Gastrocnemius medialis (tissue), 4 donors: ENCODE data around the gene TKTL2. TPM values are rescaled to one million over a fixed set of nuclear protein-coding genes. Genes with fewer than 3 reads are reported as not detected.
"Not testable (repeated sequence)": the region's sequence is repeated elsewhere in the genome, so short reads cannot be mapped to it uniquely, and the experiment has no call there.

ENCODE experiments used
- ATAC-seq, 2 donors: fragments of 150-250 bp; one replicate each; pipeline ENCODE4 v1.9.1; 2016
- DNase-seq, 2 donors: peaks; one replicate each; pipeline ENCODE4 v3.0.0-alpha.2; 2019
- H3K27ac ChIP-seq, 4 donors: fragments of 200-600 bp; sonication (generic); 1 replicate in 1 of 4; 2 replicates in 3 of 4; pipeline ENCODE4 v1.5.1; 2016 to 2018; ENCODE audit warnings: mild to moderate bottlenecking in 2 of 4, moderate library complexity in 1 of 4
- H3K27me3 ChIP-seq, 3 donors: fragments of 200-600 bp; sonication (generic) in 2 of 3; 1 replicate in 1 of 3; 2 replicates in 2 of 3; pipeline versions ENCODE4 v1.5.1 to v1.6.0; 2016 to 2019; ENCODE audit warnings: mild to moderate bottlenecking in 1 of 3, moderate library complexity in 1 of 3
- H3K36me3 ChIP-seq, 2 donors: fragments of 200-600 bp; sonication (generic) in 1 of 2; one replicate each; pipeline ENCODE4 v1.5.1; 2017 to 2018
- H3K4me1 ChIP-seq, 2 donors: fragments of 200-600 bp; sonication (generic) in 1 of 2; one replicate each; pipeline ENCODE4 v1.5.1; 2016 to 2017; ENCODE audit warnings: mild to moderate bottlenecking in 2 of 2
- H3K4me3 ChIP-seq, 4 donors: fragments of 200-600 bp; sonication (generic) in 3 of 4; 1 replicate in 1 of 4; 2 replicates in 3 of 4; pipeline ENCODE4 v1.5.1; 2016 to 2019; ENCODE audit warnings: mild to moderate bottlenecking in 2 of 4
- H3K9me3 ChIP-seq, 3 donors: fragments of 200-600 bp; sonication (generic) in 2 of 3; 1 replicate in 1 of 3; 2 replicates in 2 of 3; pipeline ENCODE4 v1.5.1; 2016 to 2019
- CTCF ChIP-seq, 5 experiments: fragments of 450-650 bp in 3 of 5; fragments of 200-600 bp in 2 of 5; sonication (generic) in 2 of 5; IDR thresholded peaks in 4 of 5; conservative IDR thresholded peaks in 1 of 5; 1 replicate in 4 of 5; 2 replicates in 1 of 5; pipeline ENCODE4 v1.5.1; 2016 to 2019; ENCODE audit warnings: antibody characterized with exemption in 5 of 5, mild to moderate bottlenecking in 3 of 5, moderate library complexity in 3 of 5
- POLR2A ChIP-seq, 2 donors: fragments of 450-650 bp; IDR thresholded peaks; one replicate each; pipeline ENCODE4 v1.6.1; 2017; ENCODE audit warnings: antibody characterized with exemption in 2 of 2, mild to moderate bottlenecking in 2 of 2, moderate library complexity in 2 of 2
- in situ Hi-C, 4 donors: fragments of 200-750 bp; cut with MboI; loops; one replicate each; pipeline versions ENCODE4 v1.15.0 to v1.8.0; 2017; ENCODE audit warnings: low sequenced_read_pairs in 4 of 4
- intact Hi-C: fragments of 100-400 bp; cut with DNase I; formaldehyde crosslinking; loops from one replicate; pipeline ENCODE4 v1.15.1; 2023; ENCODE audit warnings: low total_unique reads
- total RNA-seq, 4 donors: library from RNA; depleted of rRNA; stranded (reverse); fragments of >200 nt; gene quantifications; one replicate each; pipeline versions ENCODE4 v1.1.0 to v1.2.3, GENCODE V29; 2016

The TKTL2 gene
- total RNA-seq, 4 donors from 2014 or later = not detected

- intact Hi-C loops = no loop called here
- no peaks in the 10 kb centered on the region for H3K9me3 ChIP-seq
- ATAC-seq (no peak), DNase-seq (no peak)
- H3K36me3 ChIP-seq = no peaks in the 10 kb centered on the region
- H3K4me1 ChIP-seq = no peaks in the 10 kb centered on the region
- in situ Hi-C loops = no loop called here
- H3K4me3 ChIP-seq = no peak overlapping the region
- no peak overlapping the region for H3K27ac ChIP-seq
- H3K27me3 ChIP-seq = no peaks in the 10 kb centered on the region
- TF ChIP-seq CTCF (IDR thresholded peaks at IDR 0.05 in 4 of 5, conservative IDR thresholded peaks at IDR 0.05 in 1 of 5) = no peak
- no peak for TF ChIP-seq POLR2A (IDR thresholded peaks at IDR 0.05)
Observed at GRCh38 chr4:163467082-163467770, 6.3 kb downstream of the TKTL2 start.

- intact Hi-C loops (no loop called here), in situ Hi-C loops (no loop called here)
- ATAC-seq = no peak
- Histone ChIP-seq H3K4me3 (no peak overlapping the region), H3K9me3 (no peaks in the 10 kb centered on the region), H3K27ac (no peak overlapping the region), H3K27me3 (no peaks in the 10 kb centered on the region), H3K36me3 (no peaks in the 10 kb centered on the region), H3K4me1 (no peaks in the 10 kb centered on the region)
- no peak for TF ChIP-seq CTCF (IDR thresholded peaks at IDR 0.05 in 4 of 5, conservative IDR thresholded peaks at IDR 0.05 in 1 of 5)
- DNase-seq = no peak
Observed at GRCh38 chr4:163462556-163462955, 11.0 kb downstream of the TKTL2 start.

GRCh38 chr4:163448540-163449203 lies 24.9 kb downstream of the TKTL2 start:
- H3K36me3 ChIP-seq = no peaks in the 10 kb centered on the region
- no peak overlapping the region for H3K27ac ChIP-seq
- no peaks in the 10 kb centered on the region for H3K4me1 ChIP-seq
- intact Hi-C loops (no loop called here), in situ Hi-C loops (no loop called here)
- TF ChIP-seq POLR2A (IDR thresholded peaks at IDR 0.05) = no peak
- no peak for TF ChIP-seq CTCF (IDR thresholded peaks at IDR 0.05 in 4 of 5, conservative IDR thresholded peaks at IDR 0.05 in 1 of 5)
- no peak overlapping the region for H3K4me3 ChIP-seq
- H3K9me3 ChIP-seq = no peaks in the 10 kb centered on the region
- ATAC-seq = no peak
- H3K27me3 ChIP-seq = no peaks in the 10 kb centered on the region
- DNase-seq = no peak

- intact Hi-C loops (no loop called here), in situ Hi-C loops (no loop called here)
- no peaks in the 10 kb centered on the region for H3K4me1 ChIP-seq
- H3K9me3 ChIP-seq = no peaks in the 10 kb centered on the region
- no peak overlapping the region for H3K27ac ChIP-seq
- TF ChIP-seq POLR2A (IDR thresholded peaks at IDR 0.05) = no peak
- TF ChIP-seq CTCF (IDR thresholded peaks at IDR 0.05 in 4 of 5, conservative IDR thresholded peaks at IDR 0.05 in 1 of 5) = no peak
- DNase-seq (no peak), ATAC-seq (no peak)
- no peak overlapping the region for H3K4me3 ChIP-seq
- H3K36me3 ChIP-seq = no peaks in the 10 kb centered on the region
- no peaks in the 10 kb centered on the region for H3K27me3 ChIP-seq
Observed at GRCh38 chr4:163447481-163447880, 26.1 kb downstream of the TKTL2 start.

GRCh38 chr4:163447023-163447422 lies 26.5 kb downstream of the TKTL2 start:
- H3K27me3 ChIP-seq, H3K27ac ChIP-seq, H3K36me3 ChIP-seq, intact Hi-C loops, DNase-seq, H3K4me3 ChIP-seq, H3K4me1 ChIP-seq, ATAC-seq, H3K9me3 ChIP-seq, in situ Hi-C loops: not testable (repeated sequence)
